Measurements from ENCODE around the gene CHAF1B.
"Not testable (repeated sequence)": the region's sequence is repeated elsewhere in the genome, so short reads cannot be mapped to it uniquely, and the experiment has no call there.

CHAF1B gene

GRCh38 chr21:36385233-36386030 lies at the start of gene CHAF1B:
TSS of gene CHAF1B (plus strand) at chr21:36385392. CDS start at chr21:36386137, 745 bp downstream.
- DNase-seq (ENCODE audit: extremely low spot score, insufficient read length, low read depth), result peak; percentile 95
- peak; percentile 69 for FAIRE-seq

- DNase-seq (ENCODE audit: extremely low spot score, insufficient read length, low read depth) (no peak), FAIRE-seq (no peak)
Measured at GRCh38 chr21:36337099-36337509, 48.1 kb upstream of the CHAF1B start.

GRCh38 chr21:36338975-36339374 lies 46.2 kb upstream of the CHAF1B start:
- no peak for DNase-seq (ENCODE audit: extremely low spot score, insufficient read length, low read depth)
- FAIRE-seq, result no peak

GRCh38 chr21:36342581-36342980 lies 42.6 kb upstream of the CHAF1B start:
- not testable (repeated sequence) for DNase-seq (ENCODE audit: extremely low spot score, insufficient read length, low read depth); FAIRE-seq

- FAIRE-seq (no peak), DNase-seq (ENCODE audit: extremely low spot score, insufficient read length, low read depth) (no peak)
Measured at GRCh38 chr21:36344931-36345330, 40.3 kb upstream of the CHAF1B start.

- FAIRE-seq (no peak), DNase-seq (ENCODE audit: extremely low spot score, insufficient read length, low read depth) (no peak)
Measured at GRCh38 chr21:36347278-36347961, 37.8 kb upstream of the CHAF1B start.

GRCh38 chr21:36347962-36348328 lies 37.2 kb upstream of the CHAF1B start:
- FAIRE-seq, result no peak
- no peak for DNase-seq (ENCODE audit: extremely low spot score, insufficient read length, low read depth)

GRCh38 chr21:36349315-36349714 lies 35.9 kb upstream of the CHAF1B start:
- DNase-seq (ENCODE audit: extremely low spot score, insufficient read length, low read depth) (no peak), FAIRE-seq (no peak)

GRCh38 chr21:36350282-36350910 lies 34.8 kb upstream of the CHAF1B start:
- DNase-seq (ENCODE audit: extremely low spot score, insufficient read length, low read depth) (no peak), FAIRE-seq (no peak)

GRCh38 chr21:36354918-36355680 lies 30.1 kb upstream of the CHAF1B start:
- FAIRE-seq (no peak), DNase-seq (ENCODE audit: extremely low spot score, insufficient read length, low read depth) (no peak)

- DNase-seq (ENCODE audit: extremely low spot score, insufficient read length, low read depth) (no peak), FAIRE-seq (no peak)
Measured at GRCh38 chr21:36355868-36356267, 29.3 kb upstream of the CHAF1B start.

GRCh38 chr21:36359185-36359584 lies 26.0 kb upstream of the CHAF1B start:
- FAIRE-seq, result no peak

GRCh38 chr21:36369064-36369685 lies 16.0 kb upstream of the CHAF1B start:
- peak; percentile 41 for FAIRE-seq
- no peak for DNase-seq (ENCODE audit: extremely low spot score, insufficient read length, low read depth)

More at GRCh38 chr21:36359185-36359584, 26.0 kb upstream of the CHAF1B start:
- DNase-seq (ENCODE audit: extremely low spot score, insufficient read length, low read depth), result no peak

- FAIRE-seq, result no peak
- no peak for DNase-seq (ENCODE audit: extremely low spot score, insufficient read length, low read depth)
Measured at GRCh38 chr21:36375994-36376393, 9.2 kb upstream of the CHAF1B start.

- DNase-seq (ENCODE audit: extremely low spot score, insufficient read length, low read depth) (no peak), FAIRE-seq (no peak)
Measured at GRCh38 chr21:36377391-36377842, 7.8 kb upstream of the CHAF1B start.

GRCh38 chr21:36379251-36379650 lies 5.9 kb upstream of the CHAF1B start:
- DNase-seq (ENCODE audit: extremely low spot score, insufficient read length, low read depth), result no peak
- no peak for FAIRE-seq

GRCh38 chr21:36381841-36382589 lies 3.2 kb upstream of the CHAF1B start:
- DNase-seq (ENCODE audit: extremely low spot score, insufficient read length, low read depth), result no peak
- FAIRE-seq, result no peak

GRCh38 chr21:36382722-36383121 lies 2.5 kb upstream of the CHAF1B start:
- FAIRE-seq; DNase-seq (ENCODE audit: extremely low spot score, insufficient read length, low read depth): not testable (repeated sequence)

- DNase-seq (ENCODE audit: extremely low spot score, insufficient read length, low read depth), result no peak
Measured at GRCh38 chr21:36384885-36385232, 333 bp upstream of the CHAF1B start.

More at GRCh38 chr21:36384885-36385232, 333 bp upstream of the CHAF1B start:
- no peak for FAIRE-seq
